NB4 (cell line): ENCODE data around the gene BNC2.
A peak's percentile ranks its signal among the peaks of the same experiment; 100 is the strongest.

Experiments used
- DNase-seq: peaks from one replicate; pipeline ENCODE4 v3.0.0; 2010; ENCODE audit warnings: low read depth
- H3K4me3 ChIP-seq: one replicate; pipeline ENCODE4 v1.5.1; 2011; ENCODE audit warnings: mild to moderate bottlenecking, low read depth, low read length, moderate library complexity
- MYC ChIP-seq: IDR thresholded peaks from 2 replicates; pipeline ENCODE4 v1.6.1; 2011; ENCODE audit warnings: low read depth, low read length
- POLR2A ChIP-seq: IDR thresholded peaks from 2 replicates; pipeline ENCODE4 v1.6.1; 2011; ENCODE audit warnings: mild to moderate bottlenecking; ENCODE audit not compliant: insufficient read length; ENCODE audit errors: extremely low read depth
- TF ChIP-seq, protein P1 (sequence below): IDR thresholded peaks from 2 replicates; pipeline ENCODE4 v1.6.1; 2011; ENCODE audit warnings: low read depth, low read length
- TF ChIP-seq, protein P2 (sequence below): IDR thresholded peaks from one replicate; pipeline ENCODE4 v1.5.1; 2012; ENCODE audit warnings: low read depth, low read length

Gene BNC2

DNA sequence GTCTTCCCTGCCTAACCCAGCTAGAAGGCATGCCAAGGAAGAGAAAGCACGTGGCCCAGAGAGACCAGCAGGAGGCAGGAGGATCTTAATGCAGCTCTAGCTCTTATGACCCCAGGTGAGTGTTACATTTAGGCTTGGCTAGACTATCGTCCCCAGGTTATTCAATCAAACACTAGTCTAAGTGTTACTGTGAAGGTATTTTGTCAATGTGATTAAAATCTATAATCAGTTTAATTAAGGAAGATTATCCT lies 483.7 kb downstream of the BNC2 start:
- H3K4me3 ChIP-seq, result no peak overlapping the region
- TF ChIP-seq MYC, result no peak
- TF ChIP-seq, protein P1, sequence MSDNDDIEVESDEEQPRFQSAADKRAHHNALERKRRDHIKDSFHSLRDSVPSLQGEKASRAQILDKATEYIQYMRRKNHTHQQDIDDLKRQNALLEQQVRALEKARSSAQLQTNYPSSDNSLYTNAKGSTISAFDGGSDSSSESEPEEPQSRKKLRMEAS, result peak; percentile 75
- no peak for DNase-seq

DNA sequence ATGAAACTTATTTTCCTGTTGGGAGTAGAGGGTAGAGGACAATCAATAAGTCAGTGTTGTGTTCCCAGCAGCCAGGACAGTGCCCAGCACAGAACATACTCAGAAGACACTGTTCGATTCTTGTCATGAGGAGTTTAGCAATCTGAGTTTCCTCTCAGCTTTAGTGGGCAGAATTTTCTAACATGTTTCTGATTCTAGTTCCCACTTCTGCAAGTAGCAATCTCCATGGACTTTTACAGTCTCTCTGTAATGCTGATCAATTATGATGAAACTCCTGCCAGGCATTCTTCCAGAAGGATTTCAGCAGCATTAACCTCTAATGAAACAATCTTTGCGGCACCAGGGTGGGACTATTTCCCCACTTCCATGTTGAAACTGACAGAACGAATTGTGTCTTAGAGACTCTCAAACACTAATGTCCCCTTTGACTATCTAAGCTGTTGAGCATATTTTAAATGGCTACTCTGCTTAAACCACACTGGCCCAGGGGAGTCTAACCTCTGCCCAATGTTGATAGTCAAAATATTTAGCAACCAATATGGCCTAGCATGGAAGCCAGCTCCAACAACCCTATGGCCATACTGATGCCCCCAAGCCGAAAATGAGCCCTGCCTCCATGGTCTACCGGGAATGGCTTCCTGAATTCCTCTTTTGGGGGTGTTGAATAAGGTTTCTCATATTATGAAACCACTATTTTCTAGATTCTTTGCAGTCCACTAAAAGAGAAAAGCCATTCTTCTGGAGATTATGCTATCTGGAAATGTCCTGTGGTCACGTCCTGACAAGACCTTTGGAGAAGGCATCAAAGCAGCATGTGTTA lies 484.3 kb downstream of the BNC2 start:
- no peak for DNase-seq
- TF ChIP-seq, protein P1, result no peak
- TF ChIP-seq POLR2A (no peak), MYC (no peak)
- TF ChIP-seq, protein P2, sequence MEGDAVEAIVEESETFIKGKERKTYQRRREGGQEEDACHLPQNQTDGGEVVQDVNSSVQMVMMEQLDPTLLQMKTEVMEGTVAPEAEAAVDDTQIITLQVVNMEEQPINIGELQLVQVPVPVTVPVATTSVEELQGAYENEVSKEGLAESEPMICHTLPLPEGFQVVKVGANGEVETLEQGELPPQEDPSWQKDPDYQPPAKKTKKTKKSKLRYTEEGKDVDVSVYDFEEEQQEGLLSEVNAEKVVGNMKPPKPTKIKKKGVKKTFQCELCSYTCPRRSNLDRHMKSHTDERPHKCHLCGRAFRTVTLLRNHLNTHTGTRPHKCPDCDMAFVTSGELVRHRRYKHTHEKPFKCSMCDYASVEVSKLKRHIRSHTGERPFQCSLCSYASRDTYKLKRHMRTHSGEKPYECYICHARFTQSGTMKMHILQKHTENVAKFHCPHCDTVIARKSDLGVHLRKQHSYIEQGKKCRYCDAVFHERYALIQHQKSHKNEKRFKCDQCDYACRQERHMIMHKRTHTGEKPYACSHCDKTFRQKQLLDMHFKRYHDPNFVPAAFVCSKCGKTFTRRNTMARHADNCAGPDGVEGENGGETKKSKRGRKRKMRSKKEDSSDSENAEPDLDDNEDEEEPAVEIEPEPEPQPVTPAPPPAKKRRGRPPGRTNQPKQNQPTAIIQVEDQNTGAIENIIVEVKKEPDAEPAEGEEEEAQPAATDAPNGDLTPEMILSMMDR, result no peak
- H3K4me3 ChIP-seq, result no peak overlapping the region

- TF ChIP-seq, protein P1, result no peak
- TF ChIP-seq POLR2A (no peak), MYC (no peak)
- TF ChIP-seq, protein P2, result no peak
- DNase-seq, result no peak
- no peak overlapping the region for H3K4me3 ChIP-seq
Measured at GRCh38 chr9:16385590-16385989, 484.9 kb downstream of the BNC2 start.

- no peak overlapping the region for H3K4me3 ChIP-seq
- DNase-seq, result no peak
- TF ChIP-seq MYC, result no peak
- TF ChIP-seq, protein P1, result no peak
Measured at GRCh38 chr9:16384993-16385392, 485.5 kb downstream of the BNC2 start.

DNA sequence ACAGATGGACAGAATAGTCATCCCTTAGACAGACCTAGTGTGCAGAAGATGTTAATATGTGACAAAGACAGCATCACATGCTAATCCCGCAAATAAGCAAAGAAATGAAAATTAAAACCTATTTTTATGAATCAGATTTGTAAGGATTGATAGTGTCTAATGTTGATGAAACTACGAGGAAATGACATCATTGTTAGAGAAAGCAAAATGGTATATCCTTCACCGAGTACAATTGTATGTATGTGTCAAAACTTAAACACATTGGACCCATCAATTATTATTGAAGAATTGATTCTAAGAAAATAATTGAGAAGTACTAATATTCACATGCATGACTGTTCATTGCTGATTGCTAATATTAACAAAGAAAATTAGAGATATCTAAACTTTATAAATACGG lies 493.2 kb downstream of the BNC2 start:
- TF ChIP-seq POLR2A, result no peak
- TF ChIP-seq MYC, result no peak
- TF ChIP-seq, protein P1, result no peak
- TF ChIP-seq, protein P2, result no peak
- H3K4me3 ChIP-seq, result no peak overlapping the region
- DNase-seq, result no peak

GRCh38 chr9:16371306-16371705 lies 499.2 kb downstream of the BNC2 start:
- TF ChIP-seq MYC, result no peak
- no peak for TF ChIP-seq POLR2A
- TF ChIP-seq, protein P2, result no peak
- TF ChIP-seq, protein P1, result no peak
- DNase-seq, result no peak
- no peak overlapping the region for H3K4me3 ChIP-seq

GRCh38 chr9:16370647-16371046 lies 499.8 kb downstream of the BNC2 start:
- DNase-seq, result no peak
- no peak for TF ChIP-seq MYC
- H3K4me3 ChIP-seq, result no peak overlapping the region
